Kidney capillary endothelial cell (primary cell): ENCODE measurements around the gene GULP1.

Experiments
- DNase-seq: peaks from one replicate; pipeline ENCODE4 v3.0.0-alpha.2; 2018; ENCODE audit warnings: low spot score

The GULP1 gene

DNA sequence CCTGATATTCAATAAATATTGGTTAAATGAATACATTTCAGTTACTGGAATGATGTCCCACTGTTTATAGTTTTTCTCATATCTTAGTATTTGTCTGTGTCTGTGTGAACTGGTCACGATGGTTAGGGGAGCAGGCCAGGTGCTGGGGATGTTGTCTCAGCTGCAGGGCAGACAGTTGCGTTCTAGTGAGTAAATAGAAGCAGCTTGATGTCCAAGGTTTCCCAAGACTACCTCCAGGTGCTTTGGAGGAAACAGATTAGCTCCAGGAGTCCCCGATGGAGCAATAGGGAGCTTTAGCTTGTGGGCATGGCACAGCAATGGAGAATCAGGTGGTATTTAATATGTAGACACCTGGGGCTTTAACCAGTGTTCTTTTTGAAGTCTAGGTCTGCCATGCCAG, 75.5 kb downstream of the GULP1 start:
- no peak for DNase-seq

DNA sequence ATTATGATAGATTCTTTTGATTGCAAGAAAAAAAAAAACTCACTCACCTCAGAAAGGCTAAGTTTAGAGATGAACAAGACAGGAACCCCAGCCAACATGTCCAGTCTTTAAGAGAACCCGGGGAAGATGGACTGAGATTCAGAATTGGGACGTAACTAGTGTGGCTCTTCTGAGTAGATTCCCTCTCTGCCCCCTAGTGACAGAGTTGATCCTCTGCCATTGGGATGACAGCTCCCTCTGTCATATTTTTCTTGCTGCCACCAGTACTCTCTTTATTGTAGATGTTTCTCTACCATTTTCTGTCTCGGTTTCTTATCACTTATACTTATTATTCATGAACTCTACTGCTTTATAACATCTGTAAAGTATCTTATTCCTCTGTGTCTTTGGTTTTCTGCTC, 77.7 kb downstream of the GULP1 start:
- peak; percentile 55 for DNase-seq

DNA sequence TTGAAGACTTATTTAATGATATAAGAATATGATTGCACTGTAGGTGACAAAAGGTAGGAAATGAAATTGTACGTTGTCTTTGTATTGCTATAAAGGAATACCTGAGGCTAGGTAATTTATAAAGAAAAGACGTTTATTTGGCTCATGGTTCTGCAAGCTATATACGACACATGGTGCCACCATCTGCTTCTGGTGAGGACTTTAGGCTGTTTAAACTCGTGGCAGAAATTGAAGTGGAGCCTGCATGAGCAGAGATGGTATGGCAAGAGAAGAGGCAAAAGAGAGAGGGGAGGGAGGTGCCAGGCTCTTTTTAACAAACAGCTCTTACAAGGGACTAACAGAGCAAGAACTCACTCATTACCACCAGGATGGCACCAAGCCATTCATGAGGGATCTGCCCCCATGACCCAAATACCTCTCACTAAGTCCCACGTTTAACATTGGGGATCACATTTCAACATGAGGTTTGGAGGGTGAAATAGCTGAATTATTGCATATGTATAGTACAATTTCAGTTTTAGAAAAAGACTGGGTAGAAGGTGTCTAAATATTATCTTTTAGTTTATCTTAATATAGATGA, 86.8 kb downstream of the GULP1 start:
- no peak for DNase-seq

DNA sequence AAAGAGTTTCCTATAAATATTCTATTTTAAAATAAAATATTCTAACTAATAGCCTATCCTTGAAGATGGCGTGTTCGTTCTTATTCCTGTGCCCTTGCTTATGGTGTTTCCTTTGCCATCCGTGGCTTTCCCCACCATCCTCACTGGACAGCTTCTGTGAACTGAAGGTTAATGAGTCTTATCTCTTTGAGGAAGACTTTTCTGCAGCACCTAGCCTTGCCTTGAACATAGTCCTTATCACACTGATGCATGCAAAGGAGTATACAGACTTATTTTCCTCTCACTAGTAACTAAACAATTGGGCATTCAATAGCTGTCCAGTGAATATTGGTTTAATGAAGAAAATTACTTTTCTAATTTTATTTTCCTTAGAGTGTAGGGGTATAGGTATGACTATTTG, 88.1 kb downstream of the GULP1 start:
- DNase-seq: peak; percentile 8

DNA sequence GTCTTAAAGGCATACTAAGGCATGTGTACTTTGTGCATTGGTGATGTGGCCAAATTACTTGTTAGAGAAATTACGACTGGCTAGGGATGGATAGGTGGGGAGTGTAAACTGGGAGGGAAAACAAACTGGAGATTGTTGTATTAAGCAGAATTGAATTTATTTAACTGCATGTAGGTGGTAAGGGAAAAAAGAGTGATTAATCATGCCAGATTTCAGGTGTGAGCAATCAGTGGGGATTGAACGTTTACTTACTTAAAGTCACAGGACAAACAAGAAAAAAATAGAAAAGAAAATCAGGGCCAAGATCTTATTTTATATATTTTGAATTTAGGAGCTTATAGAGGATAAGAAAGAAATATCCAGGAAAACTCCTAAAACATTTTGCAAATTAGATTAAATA, 88.6 kb downstream of the GULP1 start:
- DNase-seq: no peak

DNA sequence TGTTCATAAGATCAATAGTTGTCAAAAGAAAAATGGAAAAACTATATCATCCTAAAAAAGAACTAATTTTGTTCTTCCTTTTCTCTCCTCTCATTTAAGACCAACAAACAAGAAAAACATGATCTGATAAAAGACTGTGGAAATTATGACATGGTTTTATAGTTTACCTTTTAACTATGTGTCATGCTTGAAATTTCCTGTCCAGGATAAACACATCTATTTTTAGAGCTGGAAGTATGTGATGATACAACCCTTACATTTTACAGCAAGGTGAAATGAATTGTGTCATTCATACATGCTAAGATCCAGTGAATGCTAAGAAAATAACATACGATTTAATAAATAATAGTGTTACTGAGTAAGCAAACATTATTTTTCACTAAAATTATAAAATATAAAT, 89.9 kb downstream of the GULP1 start:
- DNase-seq: peak; percentile 76

DNA sequence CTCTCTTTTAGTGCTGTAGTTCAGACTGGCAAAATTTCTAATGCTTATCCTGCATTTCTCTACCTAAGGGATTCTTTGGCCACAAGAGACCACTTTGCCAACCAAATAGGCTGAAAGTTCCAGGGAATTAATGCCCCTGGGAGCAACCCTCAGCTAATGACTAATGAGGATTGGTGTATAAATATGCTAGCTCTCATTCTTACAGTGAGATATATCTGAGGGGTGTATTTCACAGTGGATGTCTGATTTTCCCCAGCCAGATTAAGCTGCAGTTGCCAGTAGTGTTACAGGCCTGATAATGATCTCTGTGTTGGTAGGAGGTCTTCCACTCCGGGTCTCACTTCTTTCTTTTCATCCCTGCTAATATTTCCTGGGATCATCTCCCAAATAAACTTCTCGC, 90.4 kb downstream of the GULP1 start:
- peak; percentile 17 for DNase-seq

DNA sequence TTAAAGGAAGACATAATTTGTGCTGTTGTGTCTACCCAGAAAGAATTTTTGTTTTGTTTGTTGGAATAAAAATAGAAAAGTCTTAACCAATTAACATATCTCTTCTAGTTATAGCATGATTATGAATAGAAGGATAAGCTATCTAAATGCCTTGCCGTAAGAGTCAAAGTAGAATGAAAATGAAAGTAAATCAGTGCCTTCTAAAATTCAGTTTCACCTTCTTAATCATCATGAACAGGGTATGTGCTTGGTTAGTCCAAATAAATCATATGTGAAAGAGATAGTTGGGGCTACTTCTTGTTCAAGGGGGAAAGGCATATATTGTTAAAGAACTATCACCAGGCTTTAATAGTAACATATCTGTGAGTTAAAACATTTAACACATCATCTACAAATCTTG, 91.5 kb downstream of the GULP1 start:
- DNase-seq: no peak

DNA sequence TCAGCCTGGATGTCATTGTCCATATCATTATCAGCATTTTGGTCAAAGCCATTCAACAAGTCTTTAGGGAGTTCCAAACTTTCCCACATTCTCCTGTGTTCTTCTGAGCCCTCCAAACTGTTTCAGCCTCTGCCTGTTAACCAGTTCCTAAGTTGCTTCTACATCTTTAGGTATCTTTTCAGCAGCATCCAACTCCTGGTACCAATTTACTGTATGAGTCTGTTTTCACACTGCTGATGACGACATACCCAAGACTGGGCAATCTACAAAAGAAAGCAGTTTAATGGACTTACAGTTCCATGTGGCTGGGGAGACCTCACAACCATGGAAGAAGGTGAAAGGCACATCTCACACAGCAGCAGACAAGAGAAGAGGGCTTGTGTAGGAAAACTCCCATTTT, 94.2 kb downstream of the GULP1 start:
- no peak for DNase-seq

DNA sequence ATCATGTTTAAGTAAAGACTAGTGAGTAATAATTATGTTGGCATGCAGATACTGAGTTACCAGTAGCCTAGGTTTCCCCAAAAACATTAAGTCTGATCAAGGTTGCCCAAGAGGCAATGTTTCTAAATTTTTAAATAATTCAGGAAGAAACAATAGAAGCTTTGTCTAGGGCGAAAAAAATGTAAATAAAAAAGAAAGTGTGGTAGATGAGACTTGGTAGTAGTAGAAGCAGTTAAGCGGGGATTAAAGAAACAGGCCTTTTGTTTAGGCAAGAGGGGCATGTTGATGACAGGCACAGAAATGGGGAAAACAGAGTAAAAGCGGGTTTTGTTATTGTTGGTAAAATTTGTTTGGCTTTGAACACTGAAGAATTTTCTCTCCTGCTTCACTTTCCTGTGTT, 97.2 kb downstream of the GULP1 start:
- no peak for DNase-seq

DNA sequence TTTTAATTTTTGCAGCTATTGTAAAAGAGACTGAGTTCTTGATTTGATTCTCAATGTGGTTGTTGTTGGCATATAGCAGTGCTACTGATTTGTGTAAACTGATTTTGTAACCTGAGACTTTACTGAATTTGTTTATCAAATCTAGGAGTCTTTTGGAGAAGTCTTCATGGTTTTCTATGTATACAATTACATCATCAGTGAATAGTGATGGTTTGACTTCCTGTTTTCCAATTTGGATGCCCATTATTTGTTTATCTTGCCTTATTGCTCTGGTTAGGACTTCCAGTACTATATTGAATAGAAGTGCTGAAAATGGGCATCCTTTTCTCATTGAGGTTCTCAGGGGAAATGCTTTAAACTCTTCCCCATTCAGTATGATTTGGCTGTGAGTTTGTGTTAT, 99.7 kb downstream of the GULP1 start:
- no peak for DNase-seq

DNA sequence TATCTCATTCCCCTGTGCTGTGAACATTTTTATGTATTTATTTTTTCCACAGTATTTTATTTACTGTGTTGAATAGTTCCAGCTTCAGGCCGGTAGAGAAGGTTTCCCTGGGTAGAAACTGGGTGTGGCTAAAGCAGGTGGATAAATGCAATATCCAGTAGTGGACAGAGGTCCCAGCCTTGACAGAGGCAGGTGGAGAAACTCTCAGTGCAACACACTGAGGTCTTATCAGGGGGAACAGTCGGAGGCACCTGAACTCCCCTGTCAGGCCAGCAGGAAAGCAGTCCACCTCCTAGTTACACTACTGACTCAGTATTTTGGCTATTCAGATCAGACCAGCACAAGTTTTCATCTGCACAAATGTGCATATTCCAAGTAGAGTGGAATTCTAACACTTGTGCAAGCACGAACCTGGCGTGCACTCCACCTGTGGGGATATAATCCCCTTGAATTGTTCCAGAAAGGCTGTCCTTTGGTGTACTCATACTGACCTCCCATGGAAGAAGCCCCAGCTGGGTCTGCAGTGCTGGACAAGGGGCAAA, 103.3 kb downstream of the GULP1 start:
- DNase-seq: no peak

DNA sequence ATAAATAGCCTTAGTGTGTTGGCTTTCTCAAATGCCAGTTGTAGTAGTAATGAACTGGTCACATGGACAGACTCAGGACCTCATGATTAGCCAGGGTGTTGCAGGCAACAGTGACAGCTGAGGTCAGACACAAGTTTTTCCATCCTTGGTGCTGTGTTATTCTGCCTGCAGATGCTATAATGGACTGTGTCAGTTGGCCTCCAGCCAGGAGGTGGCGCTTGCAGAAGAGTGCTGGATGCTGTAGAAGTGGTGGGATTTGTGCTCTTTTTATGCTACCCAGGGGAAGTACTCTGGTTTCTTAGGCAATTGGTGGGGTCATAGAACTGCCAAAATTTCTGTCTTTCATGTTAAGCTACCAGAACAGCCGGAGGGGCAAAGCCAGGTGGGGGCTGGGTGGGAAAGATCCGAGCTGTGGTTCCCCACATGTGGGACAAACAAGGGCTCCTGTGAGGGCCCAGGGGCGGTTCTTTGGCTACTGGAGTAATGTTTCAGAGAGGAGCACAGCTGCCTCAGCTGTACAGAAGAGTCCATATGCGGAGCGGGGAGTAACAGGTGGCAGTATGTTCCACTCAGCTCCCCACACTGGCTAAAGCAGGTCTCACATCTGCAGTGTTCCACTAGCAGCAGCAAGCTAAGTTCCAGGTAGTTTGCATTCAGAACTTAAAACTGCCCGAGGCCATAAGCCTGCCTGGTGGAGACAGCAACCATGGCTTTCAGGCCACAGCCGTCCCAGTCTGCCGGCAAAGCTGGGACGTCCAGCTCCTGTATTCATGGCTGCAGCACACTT, 104.4 kb downstream of the GULP1 start:
- no peak for DNase-seq

DNA sequence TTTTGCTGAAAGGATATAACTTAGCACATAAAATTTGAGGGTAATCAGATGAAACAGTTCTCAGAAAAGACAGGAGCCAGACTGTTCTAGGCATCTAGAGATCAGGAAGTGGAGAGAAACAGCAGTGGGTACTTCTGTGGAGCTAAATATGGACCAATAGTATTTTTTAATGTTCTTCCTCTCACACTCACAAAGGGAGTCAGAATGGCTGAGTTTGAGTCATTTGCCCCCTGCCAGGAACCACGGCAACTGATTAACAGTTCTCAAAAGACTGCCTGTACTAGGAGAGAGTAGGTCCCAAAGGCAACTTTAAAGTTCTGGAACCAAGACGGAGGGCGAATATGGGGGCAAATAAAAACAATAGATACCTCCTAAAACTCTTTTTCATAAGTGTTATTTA, 107.5 kb downstream of the GULP1 start:
- peak; percentile 30 for DNase-seq

DNA sequence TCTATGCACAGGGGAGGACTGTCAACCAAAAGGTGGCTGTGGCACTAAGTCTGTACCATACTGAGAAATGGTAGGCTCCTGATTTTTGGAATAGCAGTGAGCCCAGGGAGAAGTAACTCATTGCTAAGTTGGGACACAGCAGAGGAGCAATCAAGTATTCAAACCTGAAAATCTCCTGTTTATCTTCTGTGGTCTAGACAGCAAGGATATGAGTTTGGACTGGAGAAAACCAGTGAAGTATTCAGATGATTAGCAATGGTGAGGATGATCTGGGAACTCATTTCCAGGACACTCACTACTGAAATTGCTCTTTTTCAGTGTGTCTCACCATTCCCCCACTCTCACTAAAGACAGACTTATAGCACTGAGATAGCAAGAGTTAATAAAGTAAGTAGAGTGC, 112.0 kb downstream of the GULP1 start:
- no peak for DNase-seq

DNA sequence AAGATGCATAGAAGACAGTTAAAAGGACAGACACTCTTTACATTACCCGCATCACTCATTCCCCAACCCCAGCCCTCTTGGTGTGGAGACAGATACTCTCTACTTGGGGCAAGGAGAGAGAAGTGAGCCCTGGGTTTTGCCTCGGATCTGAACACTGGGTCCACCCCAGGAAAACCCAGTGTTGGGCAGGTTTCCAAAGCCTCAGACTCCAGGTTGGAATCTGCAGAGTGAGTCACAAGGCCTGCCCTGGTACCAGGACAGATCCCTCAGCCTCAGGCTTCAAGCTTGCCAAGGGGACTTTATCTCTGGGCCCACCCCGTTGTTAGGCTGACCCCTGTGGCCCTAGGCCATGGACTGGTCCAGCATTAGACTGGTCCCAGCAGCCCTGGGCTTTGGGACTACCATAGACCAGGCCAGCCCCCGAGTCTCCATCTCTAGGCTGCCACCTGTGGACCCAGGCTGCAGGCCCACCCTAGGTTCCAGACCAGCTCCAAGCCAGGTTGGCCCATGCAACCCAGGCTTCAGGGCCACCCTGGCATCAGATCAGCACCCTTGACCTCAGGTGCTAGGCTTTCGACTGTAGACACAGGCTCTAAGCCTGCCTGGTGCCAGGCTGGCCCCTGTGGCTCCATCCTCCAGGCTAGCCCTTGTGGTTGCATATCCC, 112.8 kb downstream of the GULP1 start:
- no peak for DNase-seq

DNA sequence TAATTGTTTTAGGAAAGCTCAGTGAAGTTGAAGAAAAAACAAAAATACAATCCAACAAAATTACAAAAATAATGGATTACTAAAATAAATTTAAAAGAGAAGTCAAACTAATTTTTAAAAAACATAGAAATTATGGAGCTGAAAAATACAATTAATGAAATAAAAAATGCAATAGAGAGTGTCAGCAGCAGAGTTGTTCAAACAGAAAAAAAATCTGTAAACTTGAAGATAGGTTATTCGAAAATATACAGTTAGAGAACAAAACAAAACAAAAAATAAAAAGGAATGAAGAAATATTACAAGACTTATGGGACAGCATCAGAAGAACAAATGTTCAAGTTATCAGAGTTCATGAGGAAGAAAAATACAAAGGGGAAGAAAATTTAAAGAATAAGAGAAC, 114.7 kb downstream of the GULP1 start:
- no peak for DNase-seq

DNA sequence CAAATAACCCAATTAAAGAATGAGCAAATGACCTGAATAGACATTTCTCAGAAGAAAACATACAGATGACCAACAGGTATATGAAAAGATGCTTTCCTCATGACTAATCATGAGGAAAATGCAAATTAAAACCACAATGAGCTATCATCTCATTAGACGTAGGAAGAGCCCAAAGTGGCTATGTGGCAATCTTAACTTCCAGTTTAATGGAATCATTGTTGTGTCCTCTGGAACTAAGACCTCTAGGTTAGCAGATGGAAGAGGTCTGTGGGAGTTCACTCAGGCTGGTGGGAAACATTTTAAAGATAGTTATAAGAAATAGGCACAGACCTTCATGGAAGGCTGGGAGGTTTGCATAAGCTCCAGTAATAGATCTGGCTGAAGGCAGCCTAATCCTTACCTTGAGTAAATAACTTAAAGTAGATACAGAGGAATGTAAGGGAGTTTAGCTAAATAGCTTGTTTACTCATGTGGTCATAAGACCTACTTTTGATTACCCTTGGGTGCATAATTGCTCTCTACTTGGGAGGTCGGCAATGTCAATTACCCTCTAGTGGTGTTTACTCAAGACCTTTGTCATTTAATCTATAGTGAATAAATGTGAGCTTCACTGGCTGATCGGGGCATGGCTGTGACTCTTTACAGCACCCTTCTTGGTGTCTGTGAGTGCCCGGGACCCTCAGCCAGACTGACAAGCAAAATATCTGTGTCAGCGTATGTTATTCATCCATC, 119.0 kb downstream of the GULP1 start:
- no peak for DNase-seq

DNA sequence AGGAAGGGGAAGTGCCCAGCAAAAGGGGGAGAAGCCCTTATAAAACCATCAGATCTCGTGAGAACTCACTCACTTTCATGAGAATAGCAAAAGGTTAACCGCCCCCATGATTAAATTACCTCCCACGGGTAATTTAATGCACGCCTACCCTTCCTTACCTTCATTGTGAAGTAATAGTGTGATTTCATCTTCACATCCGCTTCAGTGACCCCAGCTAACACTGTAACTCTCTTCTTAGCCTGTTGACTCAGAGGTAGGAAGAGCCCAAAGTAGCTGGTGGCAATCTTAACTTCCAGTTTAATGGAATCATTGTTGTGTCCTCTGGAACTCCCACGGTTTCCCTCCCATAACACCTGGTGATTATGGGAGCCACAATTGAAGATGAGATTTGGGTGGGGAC, 120.5 kb downstream of the GULP1 start:
- DNase-seq: no peak

DNA sequence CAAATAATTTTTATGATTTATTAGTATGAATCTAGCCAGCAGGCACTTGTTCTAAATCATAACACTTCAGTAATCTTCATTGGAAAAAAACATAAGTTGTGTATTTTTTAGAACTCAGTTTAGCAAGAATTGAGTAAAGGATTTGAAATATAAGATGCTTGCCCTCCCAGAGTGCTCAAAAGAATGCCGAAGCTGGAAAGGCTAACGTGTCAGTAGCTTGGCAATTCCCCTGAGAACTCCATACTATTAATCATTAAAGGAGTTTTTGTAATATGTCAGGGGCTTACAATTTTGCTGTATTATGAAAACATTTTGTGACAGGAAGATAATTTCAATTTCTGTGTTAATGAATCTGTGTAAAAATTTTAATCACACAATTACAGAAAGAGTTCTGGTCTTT, 122.7 kb downstream of the GULP1 start:
- DNase-seq: no peak

DNA sequence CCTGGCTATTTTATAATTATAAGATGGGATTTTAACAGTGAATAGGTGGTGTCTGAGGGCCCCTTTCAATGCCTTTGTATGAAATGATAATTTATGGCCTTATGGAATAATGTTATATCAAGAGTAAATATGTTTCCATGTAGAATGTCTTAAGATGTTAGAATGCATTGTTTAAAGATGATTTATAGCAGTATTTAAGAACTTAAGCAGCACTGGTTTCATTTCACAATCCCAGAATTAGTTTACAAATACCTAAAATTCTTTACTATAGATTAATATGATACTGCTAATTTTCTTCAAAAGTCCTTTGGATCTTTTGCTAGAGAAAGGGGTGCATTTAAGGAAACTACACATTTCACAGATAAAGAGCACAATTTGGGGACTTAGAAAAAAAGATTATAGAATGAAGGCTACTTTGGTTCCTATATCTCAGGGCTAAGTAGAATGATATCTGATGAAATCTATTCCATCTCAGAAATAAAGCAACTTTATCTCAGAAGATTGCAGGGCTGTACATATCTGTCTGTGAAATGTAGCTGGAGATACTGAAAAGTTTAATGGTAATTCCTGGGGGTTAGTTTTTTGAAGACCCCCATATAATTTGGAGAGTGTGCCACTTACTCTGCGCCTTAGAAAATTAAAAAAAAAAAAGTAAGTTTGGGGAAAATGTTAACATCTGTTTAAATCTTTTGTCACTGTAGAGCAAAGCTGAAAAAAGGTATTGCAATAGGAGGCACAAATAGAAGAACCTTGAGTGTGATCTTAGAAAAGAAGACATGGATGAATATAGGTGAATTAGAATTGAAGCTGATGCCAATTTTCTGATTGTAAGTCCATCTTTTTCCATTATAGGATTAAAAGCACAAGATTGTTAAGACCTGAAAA, 123.4 kb downstream of the GULP1 start:
- no peak for DNase-seq

DNA sequence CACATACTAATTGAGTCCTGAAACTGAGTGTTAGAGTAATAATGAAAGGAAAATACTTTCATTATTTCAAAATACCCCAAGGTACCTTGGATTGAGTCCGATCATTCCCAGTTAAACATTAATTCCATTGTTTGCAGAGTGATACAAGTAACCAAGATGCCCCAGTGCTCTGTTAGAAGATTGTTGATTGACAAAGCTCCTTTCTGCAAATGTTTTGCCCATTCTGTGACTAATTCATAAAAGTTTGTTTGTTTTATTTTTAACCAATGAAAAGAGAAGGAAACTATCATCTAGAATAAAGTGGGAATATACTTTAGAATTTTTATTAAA, 124.0 kb downstream of the GULP1 start:
- DNase-seq: no peak
